Measurements from ENCODE around the gene SEC23IP.

SEC23IP gene

GRCh38 chr10:119942973-119943372, 50.4 kb downstream of the SEC23IP start:
- TF ChIP-seq CTCF (IDR thresholded peaks at IDR 0.05; ENCODE audit: extremely low read depth, insufficient read depth, missing control alignments): no peak
- in situ Hi-C loops (cut with MboI; ENCODE audit: low pct_unique_long_range_greater_than_20kb, low sequenced_read_pairs, unreplicated experiment): no loop called here
- DNase-seq (ENCODE audit: low spot score): no peak

- in situ Hi-C loops (cut with MboI; ENCODE audit: low pct_unique_long_range_greater_than_20kb, low sequenced_read_pairs, unreplicated experiment): no loop called here
- no peak for DNase-seq (ENCODE audit: low spot score)
- no peak for TF ChIP-seq CTCF (IDR thresholded peaks at IDR 0.05; ENCODE audit: extremely low read depth, insufficient read depth, missing control alignments)
These were observed 53.3 kb downstream of the SEC23IP start for GRCh38 chr10:119945805-119946204.

- in situ Hi-C loops (cut with MboI; ENCODE audit: low pct_unique_long_range_greater_than_20kb, low sequenced_read_pairs, unreplicated experiment): no loop called here
- no peak for DNase-seq (ENCODE audit: low spot score)
- TF ChIP-seq CTCF (IDR thresholded peaks at IDR 0.05; ENCODE audit: extremely low read depth, insufficient read depth, missing control alignments): no peak
These were observed 54.8 kb downstream of the SEC23IP start for GRCh38 chr10:119947300-119947699.

- no peak for DNase-seq (ENCODE audit: low spot score)
- TF ChIP-seq CTCF (IDR thresholded peaks at IDR 0.05; ENCODE audit: extremely low read depth, insufficient read depth, missing control alignments): no peak
- in situ Hi-C loops (cut with MboI; ENCODE audit: low pct_unique_long_range_greater_than_20kb, low sequenced_read_pairs, unreplicated experiment): no loop called here
These were observed 64.9 kb downstream of the SEC23IP start for GRCh38 chr10:119957451-119957850.

GRCh38 chr10:119962837-119963236, 70.3 kb downstream of the SEC23IP start:
- in situ Hi-C loops (cut with MboI; ENCODE audit: low pct_unique_long_range_greater_than_20kb, low sequenced_read_pairs, unreplicated experiment): no loop called here
- TF ChIP-seq CTCF (IDR thresholded peaks at IDR 0.05; ENCODE audit: extremely low read depth, insufficient read depth, missing control alignments): no peak
- DNase-seq (ENCODE audit: low spot score): no peak

- TF ChIP-seq CTCF (IDR thresholded peaks at IDR 0.05; ENCODE audit: extremely low read depth, insufficient read depth, missing control alignments): no peak
- in situ Hi-C loops (cut with MboI; ENCODE audit: low pct_unique_long_range_greater_than_20kb, low sequenced_read_pairs, unreplicated experiment): no loop called here
- DNase-seq (ENCODE audit: low spot score): no peak
These were observed 74.5 kb downstream of the SEC23IP start for GRCh38 chr10:119967066-119967465.

GRCh38 chr10:119969609-119970008, 77.1 kb downstream of the SEC23IP start:
- no peak for DNase-seq (ENCODE audit: low spot score)
- no peak for TF ChIP-seq CTCF (IDR thresholded peaks at IDR 0.05; ENCODE audit: extremely low read depth, insufficient read depth, missing control alignments)
- in situ Hi-C loops (cut with MboI; ENCODE audit: low pct_unique_long_range_greater_than_20kb, low sequenced_read_pairs, unreplicated experiment): no loop called here

All from GM13977 (cell line).